22Rv1 (cell line): ENCODE data around the gene PDGFRB.

Source experiments
- CTCF ChIP-seq: fragments of 450-650 bp; IDR thresholded peaks from 2 replicates; pipeline ENCODE4 v1.5.1; 2017; ENCODE audit warnings: mild to moderate bottlenecking
- ZFX ChIP-seq: fragments of 450-650 bp; IDR thresholded peaks from 2 replicates; pipeline ENCODE4 v1.6.1; 2017; ENCODE audit warnings: antibody characterized with exemption, borderline replicate concordance

DNA sequence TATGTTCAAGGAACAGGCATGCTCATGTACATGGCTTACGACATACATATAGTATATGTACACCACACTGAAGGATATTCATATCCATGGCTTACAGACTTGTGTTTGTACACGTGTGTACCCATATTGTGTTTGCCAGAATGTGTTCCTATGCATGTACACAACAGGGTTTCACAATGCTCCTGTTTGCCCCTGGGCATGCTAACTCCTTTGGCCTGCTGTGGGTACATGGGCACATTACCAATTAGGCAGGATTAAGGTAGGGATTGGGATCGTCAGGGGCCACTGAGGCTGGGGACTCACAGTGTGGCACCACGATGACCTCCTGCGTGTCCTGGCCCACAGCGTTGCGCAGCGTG is 26.2 kb downstream of the PDGFRB start:
- TF ChIP-seq CTCF, result no peak
- no peak for TF ChIP-seq ZFX
